ENCODE results near the gene TSKU.

DNA sequence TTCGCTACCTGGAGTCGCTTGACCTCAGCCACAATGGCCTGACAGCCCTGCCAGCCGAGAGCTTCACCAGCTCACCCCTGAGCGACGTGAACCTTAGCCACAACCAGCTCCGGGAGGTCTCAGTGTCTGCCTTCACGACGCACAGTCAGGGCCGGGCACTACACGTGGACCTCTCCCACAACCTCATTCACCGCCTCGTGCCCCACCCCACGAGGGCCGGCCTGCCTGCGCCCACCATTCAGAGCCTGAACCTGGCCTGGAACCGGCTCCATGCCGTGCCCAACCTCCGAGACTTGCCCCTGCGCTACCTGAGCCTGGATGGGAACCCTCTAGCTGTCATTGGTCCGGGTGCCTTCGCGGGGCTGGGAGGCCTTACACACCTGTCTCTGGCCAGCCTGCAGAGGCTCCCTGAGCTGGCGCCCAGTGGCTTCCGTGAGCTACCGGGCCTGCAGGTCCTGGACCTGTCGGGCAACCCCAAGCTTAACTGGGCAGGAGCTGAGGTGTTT lies 12.8 kb downstream of the TSKU start:
- TF ChIP-seq, protein P1, sequence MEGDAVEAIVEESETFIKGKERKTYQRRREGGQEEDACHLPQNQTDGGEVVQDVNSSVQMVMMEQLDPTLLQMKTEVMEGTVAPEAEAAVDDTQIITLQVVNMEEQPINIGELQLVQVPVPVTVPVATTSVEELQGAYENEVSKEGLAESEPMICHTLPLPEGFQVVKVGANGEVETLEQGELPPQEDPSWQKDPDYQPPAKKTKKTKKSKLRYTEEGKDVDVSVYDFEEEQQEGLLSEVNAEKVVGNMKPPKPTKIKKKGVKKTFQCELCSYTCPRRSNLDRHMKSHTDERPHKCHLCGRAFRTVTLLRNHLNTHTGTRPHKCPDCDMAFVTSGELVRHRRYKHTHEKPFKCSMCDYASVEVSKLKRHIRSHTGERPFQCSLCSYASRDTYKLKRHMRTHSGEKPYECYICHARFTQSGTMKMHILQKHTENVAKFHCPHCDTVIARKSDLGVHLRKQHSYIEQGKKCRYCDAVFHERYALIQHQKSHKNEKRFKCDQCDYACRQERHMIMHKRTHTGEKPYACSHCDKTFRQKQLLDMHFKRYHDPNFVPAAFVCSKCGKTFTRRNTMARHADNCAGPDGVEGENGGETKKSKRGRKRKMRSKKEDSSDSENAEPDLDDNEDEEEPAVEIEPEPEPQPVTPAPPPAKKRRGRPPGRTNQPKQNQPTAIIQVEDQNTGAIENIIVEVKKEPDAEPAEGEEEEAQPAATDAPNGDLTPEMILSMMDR (IDR thresholded peaks at IDR 0.05), result no peak
- no peak for TF ChIP-seq POLR2A (IDR thresholded peaks at IDR 0.05)
